H9 (cell line): ENCODE measurements around the gene LRRK1. TPM values are rescaled to one million over a fixed set of nuclear protein-coding genes. Genes with fewer than 3 reads are reported as not detected.
A peak's percentile ranks its signal among the peaks of the same experiment; 100 is the strongest.

Source experiments
- DNase-seq: peaks from one replicate; pipeline ENCODE4 v3.0.0-alpha.2; 2017
- H2AFZ ChIP-seq: one replicate; pipeline ENCODE4 v1.6.1; 2013; ENCODE audit warnings: mild to moderate bottlenecking, low read length, control low read depth, moderate library complexity
- H2AK5ac ChIP-seq: 2 replicates; pipeline ENCODE4 v1.6.1; 2013; ENCODE audit warnings: low read length, control low read depth, mixed read lengths; ENCODE audit not compliant: insufficient read length
- H2BK120ac ChIP-seq: one replicate; pipeline ENCODE4 v1.6.1; 2013; ENCODE audit warnings: low read depth, mild to moderate bottlenecking, low read length, control low read depth, inconsistent platforms; ENCODE audit not compliant: poor library complexity, severe bottlenecking
- H2BK12ac ChIP-seq: 2 replicates; pipeline ENCODE4 v1.6.1; 2013; ENCODE audit warnings: low read length, control low read depth, mixed read lengths, low read depth; ENCODE audit not compliant: insufficient read length
- H2BK15ac ChIP-seq: 2 replicates; pipeline ENCODE4 v1.6.1; 2013; ENCODE audit warnings: low read depth, low read length, control low read depth
- H2BK20ac ChIP-seq: one replicate; pipeline ENCODE4 v1.6.1; 2013; ENCODE audit warnings: low read depth, mild to moderate bottlenecking, low read length, control low read depth, inconsistent platforms; ENCODE audit not compliant: poor library complexity, severe bottlenecking
- H2BK5ac ChIP-seq: 2 replicates; pipeline ENCODE4 v1.6.1; 2013; ENCODE audit warnings: low read length, control low read depth, mixed read lengths; ENCODE audit not compliant: insufficient read length
- H3K14ac ChIP-seq: 2 replicates; pipeline ENCODE4 v1.6.1; 2013; ENCODE audit warnings: low read length, control low read depth; ENCODE audit not compliant: insufficient read depth
- H3K18ac ChIP-seq: 2 replicates; pipeline ENCODE4 v1.6.1; 2013; ENCODE audit warnings: low read depth, mild to moderate bottlenecking, mixed read lengths, low read length, control low read depth; ENCODE audit not compliant: insufficient read length
- H3K23ac ChIP-seq: 2 replicates; pipeline ENCODE4 v1.6.1; 2013; ENCODE audit warnings: low read length, control low read depth, mixed read lengths, low read depth; ENCODE audit not compliant: insufficient read length
- H3K23me2 ChIP-seq: 2 replicates; pipeline ENCODE4 v1.6.1; 2013; ENCODE audit warnings: low read depth, mild to moderate bottlenecking, mixed read lengths, low read length, control low read depth; ENCODE audit not compliant: insufficient read length, poor library complexity, severe bottlenecking
- H3K27ac ChIP-seq: 2 replicates; pipeline ENCODE4 v1.5.1; 2013; ENCODE audit warnings: low read length, control low read depth, mixed read lengths, low read depth; ENCODE audit not compliant: insufficient read length
- H3K27me3 ChIP-seq: 2 replicates; pipeline ENCODE4 v1.6.1; 2013; ENCODE audit warnings: low read length, control low read depth, inconsistent platforms; ENCODE audit not compliant: insufficient read depth
- H3K4ac ChIP-seq: 2 replicates; pipeline ENCODE4 v1.6.1; 2013; ENCODE audit warnings: low read depth, mild to moderate bottlenecking, control low read depth, inconsistent platforms, low read length, moderate library complexity
- H3K4me1 ChIP-seq: 2 replicates; pipeline ENCODE4 v1.6.1; 2013; ENCODE audit warnings: low read length, control low read depth, inconsistent platforms; ENCODE audit not compliant: insufficient read depth
- H3K4me2 ChIP-seq: 2 replicates; pipeline ENCODE4 v1.6.1; 2013; ENCODE audit warnings: low read length, control low read depth, mixed read lengths; ENCODE audit not compliant: insufficient read length, insufficient read depth
- H3K56ac ChIP-seq: 2 replicates; pipeline ENCODE4 v1.6.1; 2013; ENCODE audit warnings: low read depth, mild to moderate bottlenecking, mixed read lengths, low read length, control low read depth; ENCODE audit not compliant: insufficient read length
- H3K79me1 ChIP-seq: 2 replicates; pipeline ENCODE4 v1.6.1; 2013; ENCODE audit warnings: low read depth, mild to moderate bottlenecking, moderate library complexity, low read length, control low read depth, inconsistent platforms; ENCODE audit not compliant: insufficient read depth, poor library complexity, severe bottlenecking
- H3K79me2 ChIP-seq: 2 replicates; pipeline ENCODE4 v1.6.1; 2013; ENCODE audit warnings: low read length, control low read depth, inconsistent platforms; ENCODE audit not compliant: insufficient read depth
- H3K9ac ChIP-seq: 2 replicates; pipeline ENCODE4 v1.6.1; 2013; ENCODE audit warnings: low read length, control low read depth, mixed read lengths; ENCODE audit not compliant: insufficient read length; ENCODE audit errors: extremely low read depth
- H3K9me3 ChIP-seq: one replicate; pipeline ENCODE4 v1.6.1; 2013; ENCODE audit warnings: low read depth, low read length, inconsistent platforms; ENCODE audit not compliant: control insufficient read depth
- H3T11ph ChIP-seq: one replicate; pipeline ENCODE4 v1.6.1; 2013; ENCODE audit warnings: mild to moderate bottlenecking, low read length, control low read depth, inconsistent platforms
- H4K20me1 ChIP-seq: one replicate; pipeline ENCODE4 v1.6.1; 2013; ENCODE audit not compliant: control insufficient read depth, insufficient read length, insufficient read depth
- H4K5ac ChIP-seq: 2 replicates; pipeline ENCODE4 v1.6.1; 2013; ENCODE audit warnings: low read depth, mild to moderate bottlenecking, mixed read lengths, low read length, control low read depth; ENCODE audit not compliant: insufficient read length
- H4K8ac ChIP-seq: replicated peaks from 2 replicates; pipeline ENCODE4 v1.6.1; 2013; ENCODE audit warnings: low read length, control low read depth, mixed read lengths, low read depth; ENCODE audit not compliant: insufficient read length
- H4K91ac ChIP-seq: 2 replicates; pipeline ENCODE4 v1.6.1; 2013; ENCODE audit warnings: low read depth, mild to moderate bottlenecking, moderate library complexity, mixed read lengths, low read length, control low read depth; ENCODE audit not compliant: insufficient read length
- H3K27ac Mint-ChIP-seq, 3 experiments: 2 replicates in 2 of 3; 3 replicates in 1 of 3; pipeline ENCODE4 v1.8.0; 2020 to 2021; ENCODE audit warnings: mixed read lengths in 3 of 3, mild to moderate bottlenecking in 1 of 3, moderate library complexity in 1 of 3
- H3K27me3 Mint-ChIP-seq: 2 replicates; pipeline ENCODE4 v1.8.0; 2021; ENCODE audit warnings: low read depth, mild to moderate bottlenecking, moderate library complexity, mixed read lengths
- H3K36me3 Mint-ChIP-seq, 3 experiments: 2 replicates in 2 of 3; 3 replicates in 1 of 3; pipeline ENCODE4 v1.8.0; 2020 to 2021; ENCODE audit warnings: low read depth in 3 of 3, mixed read lengths in 3 of 3; ENCODE audit not compliant: insufficient read depth in 1 of 3
- H3K4me1 Mint-ChIP-seq, 2 experiments: 2 replicates each; pipeline ENCODE4 v1.8.0; 2020; ENCODE audit warnings: mixed read lengths in 2 of 2
- H3K4me3 Mint-ChIP-seq, 2 experiments: 2 replicates in 1 of 2; 3 replicates in 1 of 2; pipeline ENCODE4 v1.8.0; 2020 to 2021; ENCODE audit warnings: mild to moderate bottlenecking in 2 of 2, mixed read lengths in 2 of 2, moderate library complexity in 1 of 2
- H3K9me3 Mint-ChIP-seq, 2 experiments: 2 replicates in 1 of 2; 3 replicates in 1 of 2; pipeline ENCODE4 v1.8.0; 2020; ENCODE audit warnings: mild to moderate bottlenecking in 2 of 2, mixed read lengths in 2 of 2, moderate library complexity in 1 of 2
- CTCF ChIP-seq: fragments of 200-600 bp; sonication (generic); conservative IDR thresholded peaks from 3 replicates; pipeline ENCODE4 v1.8.0; 2021; ENCODE audit warnings: antibody characterized with exemption, mild to moderate bottlenecking
- WGBS: extraction: QIAGEN DNeasy Blood & Tissue Kit; methylation state at CpG from one replicate; pipeline ENCODE4 v1.1.7; 2013; ENCODE audit warnings: missing lambda C conversion rate, low lambda C conversion rate, mixed read lengths; ENCODE audit not compliant: insufficient read length; ENCODE audit errors: extremely low coverage; 5-methylcytosine and 5-hydroxymethylcytosine counted together
- total RNA-seq: library from RNA; stranded (reverse); gene quantifications from 2 replicates; pipeline ENCODE4 v1.2.1, GENCODE V29; 2021

LRRK1 gene
- total RNA-seq, 1 experiment from 2014 or later = 4.0 TPM

DNA sequence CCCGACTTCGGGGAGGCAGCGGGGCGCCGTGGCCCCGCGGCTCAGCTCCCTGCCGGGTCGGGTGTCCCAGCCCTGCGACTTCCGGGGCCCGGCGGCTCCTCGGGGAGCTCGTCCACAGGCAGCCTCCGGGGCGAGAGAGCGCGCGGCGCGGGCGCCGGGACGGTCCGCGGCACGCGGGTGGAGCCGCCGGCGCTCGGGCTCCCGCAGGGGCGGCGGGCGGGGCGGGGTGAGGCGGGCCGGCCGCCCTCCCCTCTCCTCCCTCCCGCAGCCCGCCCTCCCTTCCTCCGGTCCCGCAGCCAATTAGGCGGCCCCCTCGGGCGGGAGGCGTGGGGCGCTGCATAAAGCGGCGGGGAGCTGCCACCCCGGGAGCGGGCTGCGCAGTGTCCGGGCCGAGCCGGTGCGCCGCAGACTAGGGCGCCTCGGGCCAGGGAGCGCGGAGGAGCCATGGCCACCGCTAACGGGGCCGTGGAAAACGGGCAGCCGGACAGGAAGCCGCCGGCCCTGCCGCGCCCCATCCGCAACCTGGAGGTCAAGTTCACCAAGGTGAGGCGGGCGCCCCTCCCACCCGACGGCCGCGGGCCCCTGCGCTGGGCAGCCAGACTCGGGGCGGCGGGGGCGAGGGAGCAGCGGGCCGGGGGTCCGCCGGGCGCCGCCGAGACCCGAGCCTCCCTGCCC, 39.6 kb upstream of the LRRK1 start, which contains the start of gene ALDH1A3:
Gene ALDH1A3, plus strand, starts transcription at position 368 of the 675 bp plus-strand sequence. Its CDS starts 77 bp downstream, at position 445.
- H3K4me2 ChIP-seq = peak within 1 kb of the TSS; percentile 60
- no peaks in the 10 kb centered on the region for H3K4me1 ChIP-seq
- H4K20me1 ChIP-seq = no peaks in the 10 kb centered on the region
- no peak within 1 kb of the TSS for H3T11ph ChIP-seq
- peak; percentile 52 for DNase-seq
- H2AK5ac ChIP-seq = no peak within 1 kb of the TSS
- no peak within 1 kb of the TSS for H2BK120ac ChIP-seq
- no peak within 1 kb of the TSS for H3K23ac ChIP-seq
- Mint-ChIP-seq H3K27ac (no peak within 1 kb of the TSS; a peak in 3 of 7 replicates), H3K4me3 (peak within 1 kb of the TSS; percentile 77 to 87), H3K4me1 (peaks cover 24 to 25% of the 10 kb centered on the region in 2 experiments), H3K9me3 (peaks cover 0 to 2% of the 10 kb centered on the region in 2 experiments; a peak in 2 of 5 replicates), H3K27me3 (peaks cover 76% of the 10 kb centered on the region), H3K36me3 (no peaks in the 10 kb centered on the region; a peak in 2 of 7 replicates)
- no peaks in the 10 kb centered on the region for H3K79me2 ChIP-seq
- no peak within 1 kb of the TSS for H2AFZ ChIP-seq
- H2BK20ac ChIP-seq = no peak within 1 kb of the TSS
- no peaks in the 10 kb centered on the region for H3K9me3 ChIP-seq
- H3K14ac ChIP-seq = 0 out of 2 replicates have a peak within 1 kb of the TSS, but pooled peaks have one; percentile 24
- H3K23me2 ChIP-seq = peaks cover 7% of the 10 kb centered on the region
- H2BK15ac ChIP-seq = no peak within 1 kb of the TSS
- no peak within 1 kb of the TSS for H2BK12ac ChIP-seq
- H3K79me1 ChIP-seq = no peaks in the 10 kb centered on the region
- H3K27me3 ChIP-seq = peaks cover 26% of the 10 kb centered on the region
- WGBS = no CpG with 5 or more reads among the region's 93 CpGs
- H4K8ac ChIP-seq = no peak within 1 kb of the TSS
- H4K91ac ChIP-seq = no peak within 1 kb of the TSS
- TF ChIP-seq CTCF = no peak
- no peak within 1 kb of the TSS for H3K18ac ChIP-seq
- H3K27ac ChIP-seq = no peak within 1 kb of the TSS
- H3K9ac ChIP-seq = no peak within 1 kb of the TSS
- no peak within 1 kb of the TSS for H3K4ac ChIP-seq
- H3K56ac ChIP-seq = no peak within 1 kb of the TSS
- H4K5ac ChIP-seq = no peak within 1 kb of the TSS
- no peak within 1 kb of the TSS for H2BK5ac ChIP-seq
